Tibial nerve (tissue), 3 donors: ENCODE measurements around the gene ZNF281.

Experiments
- CTCF ChIP-seq, 5 experiments: fragments of 200-600 bp in 3 of 5; fragments of 450-650 bp in 2 of 5; sonication (generic) in 3 of 5; IDR thresholded peaks; one replicate each; pipeline ENCODE4 v1.5.1; 2016 to 2019; ENCODE audit warnings: antibody characterized with exemption in 5 of 5, mild to moderate bottlenecking in 3 of 5, moderate library complexity in 2 of 5
- POLR2A ChIP-seq, 2 donors: fragments of 450-650 bp; IDR thresholded peaks; one replicate each; pipeline ENCODE4 v1.6.1; 2017; ENCODE audit warnings: antibody characterized with exemption in 2 of 2, mild to moderate bottlenecking in 2 of 2, moderate library complexity in 2 of 2

- no peak for TF ChIP-seq CTCF (IDR thresholded peaks at IDR 0.05)
- TF ChIP-seq POLR2A (IDR thresholded peaks at IDR 0.05), result no peak
Measured at GRCh38 chr1:200379432-200379757, 30.4 kb downstream of the ZNF281 start.
